WTC11 (cell line): ENCODE measurements around the gene GNAS-AS1. TPM values are rescaled to one million over a fixed set of nuclear protein-coding genes. Genes with fewer than 3 reads are reported as not detected.

Source experiments
- ATAC-seq: fragments of 200-7000 bp; cut with Tn5 transposase; 2 replicates; pipeline ENCODE4 v1.10.0; 2021; ENCODE audit warnings: mild to moderate bottlenecking, moderate library complexity
- CTCF ChIA-PET: fragments of 300-600 bp; sonication (Branson Sonifier 250); formaldehyde crosslinking; loops from one replicate; lab custom pipeline; 2021; ENCODE audit warnings: antibody characterized with exemption; lab: Charles Lee
- POLR2A ChIA-PET: fragments of 350-600 bp; sonication (Branson Sonifier 250); formaldehyde crosslinking; loops from one replicate; lab custom pipeline; 2021; ENCODE audit warnings: antibody characterized with exemption; lab: Charles Lee
- DNase-seq: peaks from one replicate; pipeline ENCODE4 v3.0.0; 2021; ENCODE audit warnings: low spot score
- H3K27ac Mint-ChIP-seq: 2 replicates; pipeline ENCODE4 v1.8.0; 2021; ENCODE audit warnings: mixed read lengths
- H3K27me3 Mint-ChIP-seq: 2 replicates; pipeline ENCODE4 v1.8.0; 2021; ENCODE audit warnings: low read depth, mild to moderate bottlenecking, moderate library complexity, mixed read lengths
- H3K36me3 Mint-ChIP-seq: 2 replicates; pipeline ENCODE4 v1.8.0; 2021; ENCODE audit warnings: mixed read lengths
- H3K4me1 Mint-ChIP-seq: 2 replicates; pipeline ENCODE4 v1.8.0; 2022; ENCODE audit warnings: mixed read lengths
- H3K4me3 Mint-ChIP-seq: 2 replicates; pipeline ENCODE4 v1.8.0; 2021; ENCODE audit warnings: mild to moderate bottlenecking, moderate library complexity, mixed read lengths
- H3K9me3 Mint-ChIP-seq: 2 replicates; pipeline ENCODE4 v1.8.0; 2021; ENCODE audit warnings: mixed read lengths
- CREB1 ChIP-seq: sonication (generic); formaldehyde crosslinking; IDR thresholded peaks from 2 replicates; pipeline ENCODE4 v1.8.0; 2023; ENCODE audit warnings: mild to moderate bottlenecking, missing genetic modification reagents
- CREM ChIP-seq: sonication (generic); formaldehyde crosslinking; IDR thresholded peaks from 2 replicates; pipeline ENCODE4 v1.8.1; 2022; ENCODE audit warnings: mild to moderate bottlenecking, missing genetic modification reagents, moderate library complexity
- IRF2 ChIP-seq: sonication (generic); formaldehyde crosslinking; IDR thresholded peaks from 2 replicates; pipeline ENCODE4 v1.8.0; 2022; ENCODE audit warnings: low read depth, missing genetic modification reagents, borderline replicate concordance
- KAT7 ChIP-seq: sonication (generic); formaldehyde crosslinking; IDR thresholded peaks from 2 replicates; pipeline ENCODE4 v1.8.1; 2023; ENCODE audit warnings: missing genetic modification reagents, mild to moderate bottlenecking, borderline replicate concordance
- RELA ChIP-seq: sonication (generic); formaldehyde crosslinking; IDR thresholded peaks from 2 replicates; pipeline ENCODE4 v1.8.1; 2022; ENCODE audit warnings: missing genetic modification reagents, mild to moderate bottlenecking, borderline replicate concordance
- SMAD3 ChIP-seq: sonication (generic); formaldehyde crosslinking; IDR thresholded peaks from 2 replicates; pipeline ENCODE4 v1.8.0; 2022; ENCODE audit warnings: missing genetic modification reagents, mild to moderate bottlenecking, borderline replicate concordance
- SMAD4 ChIP-seq: sonication (generic); formaldehyde crosslinking; IDR thresholded peaks from 2 replicates; pipeline ENCODE4 v1.8.0; 2022; ENCODE audit warnings: mild to moderate bottlenecking, missing genetic modification reagents
- SP1 ChIP-seq: sonication (generic); formaldehyde crosslinking; conservative IDR thresholded peaks from 2 replicates; pipeline ENCODE4 v1.8.1; 2022; ENCODE audit warnings: missing genetic modification reagents
- total RNA-seq: library from RNA; stranded (reverse); gene quantifications from 3 replicates; pipeline ENCODE4 v1.2.3, GENCODE V29; 2021
- TF ChIP-seq, protein P1 (sequence below): fragments of 250-450 bp; sonication (Bioruptor Pico); IDR thresholded peaks from 2 replicates; pipeline ENCODE4 v1.9.0; 2021; ENCODE audit warnings: moderate library complexity, mild to moderate bottlenecking, inconsistent platforms, borderline replicate concordance
- TF ChIP-seq, protein P2 (sequence below): sonication (generic); formaldehyde crosslinking; IDR thresholded peaks from 2 replicates; pipeline ENCODE4 v1.8.0; 2023; ENCODE audit warnings: missing genetic modification reagents
- TF ChIP-seq, protein P3 (sequence below): sonication (generic); formaldehyde crosslinking; IDR thresholded peaks from 2 replicates; pipeline ENCODE4 v1.8.0; 2022; ENCODE audit warnings: mild to moderate bottlenecking, missing genetic modification reagents
- TF ChIP-seq, protein P4 (sequence below): sonication (generic); formaldehyde crosslinking; IDR thresholded peaks from 2 replicates; pipeline ENCODE4 v1.8.0; 2022; ENCODE audit warnings: mild to moderate bottlenecking, missing genetic modification reagents
- TF ChIP-seq, protein P5 (sequence below): sonication (generic); formaldehyde crosslinking; IDR thresholded peaks from 2 replicates; pipeline ENCODE4 v1.8.1; 2023; ENCODE audit warnings: mild to moderate bottlenecking, missing genetic modification reagents, moderate library complexity
- TF ChIP-seq, protein P6 (sequence below): sonication (generic); formaldehyde crosslinking; IDR thresholded peaks from 2 replicates; pipeline ENCODE4 v1.8.1; 2023; ENCODE audit warnings: mild to moderate bottlenecking, missing genetic modification reagents, borderline replicate concordance
- TF ChIP-seq, protein P7 (sequence below): sonication (generic); formaldehyde crosslinking; IDR thresholded peaks from 2 replicates; pipeline ENCODE4 v1.8.1; 2023; ENCODE audit warnings: mild to moderate bottlenecking, moderate library complexity, missing genetic modification reagents
- TF ChIP-seq, protein P8 (sequence below): fragments of 250-450 bp; sonication (Bioruptor Pico); IDR thresholded peaks from 2 replicates; pipeline ENCODE4 v2.1.2; 2022; ENCODE audit warnings: mild to moderate bottlenecking, moderate library complexity
- TF ChIP-seq, protein P9 (sequence below): sonication (generic); formaldehyde crosslinking; IDR thresholded peaks from 2 replicates; pipeline ENCODE4 v1.8.0; 2022; ENCODE audit warnings: missing genetic modification reagents

Gene GNAS-AS1
- total RNA-seq, 1 experiment from 2014 or later = 12.2 TPM

DNA sequence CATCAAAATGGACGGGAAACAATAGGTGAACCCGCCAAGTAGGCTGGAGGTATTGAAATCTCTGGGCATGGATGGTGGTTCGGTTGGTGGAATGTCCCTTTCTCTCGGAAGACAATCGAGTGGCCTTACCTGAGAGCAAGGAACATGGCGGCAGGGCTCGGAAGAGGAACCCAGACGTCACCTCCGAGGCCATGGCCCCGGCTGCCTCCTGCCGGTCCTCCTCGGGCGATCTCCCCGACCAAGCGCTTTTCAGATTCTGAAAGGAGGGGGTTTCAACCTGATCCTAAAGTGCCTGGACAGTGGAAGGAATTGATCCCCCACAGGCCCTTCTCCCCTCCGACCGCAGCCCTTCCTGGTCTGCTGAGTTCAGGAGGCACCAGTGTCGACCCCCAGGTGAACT lies 47.2 kb downstream of the GNAS-AS1 start:
- Mint-ChIP-seq H3K4me3 (no peak overlapping the region), H3K4me1 (peaks cover 70% of the 10 kb centered on the region), H3K27ac (no peak overlapping the region), H3K36me3 (no peaks in the 10 kb centered on the region), H3K27me3 (peaks cover 13% of the 10 kb centered on the region), H3K9me3 (no peaks in the 10 kb centered on the region)
- no peak for DNase-seq
- POLR2A ChIA-PET = no interaction called here
- no peak for ATAC-seq
- CTCF ChIA-PET = interaction anchor here (1.4 kb wide), 1 partner anchor 11 kb away, joined by 3 read pairs; no protein-coding TSS in a partner anchor
- TF ChIP-seq, protein P1, sequence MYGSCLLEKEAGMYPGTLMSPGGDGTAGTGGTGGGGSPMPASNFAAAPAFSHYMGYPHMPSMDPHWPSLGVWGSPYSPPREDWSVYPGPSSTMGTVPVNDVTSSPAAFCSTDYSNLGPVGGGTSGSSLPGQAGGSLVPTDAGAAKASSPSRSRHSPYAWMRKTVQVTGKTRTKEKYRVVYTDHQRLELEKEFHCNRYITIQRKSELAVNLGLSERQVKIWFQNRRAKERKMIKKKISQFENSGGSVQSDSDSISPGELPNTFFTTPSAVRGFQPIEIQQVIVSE (CRISPR knock-in tag) = no peak
- TF ChIP-seq SMAD3 = no peak
- TF ChIP-seq, protein P2, sequence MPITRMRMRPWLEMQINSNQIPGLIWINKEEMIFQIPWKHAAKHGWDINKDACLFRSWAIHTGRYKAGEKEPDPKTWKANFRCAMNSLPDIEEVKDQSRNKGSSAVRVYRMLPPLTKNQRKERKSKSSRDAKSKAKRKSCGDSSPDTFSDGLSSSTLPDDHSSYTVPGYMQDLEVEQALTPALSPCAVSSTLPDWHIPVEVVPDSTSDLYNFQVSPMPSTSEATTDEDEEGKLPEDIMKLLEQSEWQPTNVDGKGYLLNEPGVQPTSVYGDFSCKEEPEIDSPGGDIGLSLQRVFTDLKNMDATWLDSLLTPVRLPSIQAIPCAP (CRISPR knock-in tag) = no peak
- TF ChIP-seq, protein P3, sequence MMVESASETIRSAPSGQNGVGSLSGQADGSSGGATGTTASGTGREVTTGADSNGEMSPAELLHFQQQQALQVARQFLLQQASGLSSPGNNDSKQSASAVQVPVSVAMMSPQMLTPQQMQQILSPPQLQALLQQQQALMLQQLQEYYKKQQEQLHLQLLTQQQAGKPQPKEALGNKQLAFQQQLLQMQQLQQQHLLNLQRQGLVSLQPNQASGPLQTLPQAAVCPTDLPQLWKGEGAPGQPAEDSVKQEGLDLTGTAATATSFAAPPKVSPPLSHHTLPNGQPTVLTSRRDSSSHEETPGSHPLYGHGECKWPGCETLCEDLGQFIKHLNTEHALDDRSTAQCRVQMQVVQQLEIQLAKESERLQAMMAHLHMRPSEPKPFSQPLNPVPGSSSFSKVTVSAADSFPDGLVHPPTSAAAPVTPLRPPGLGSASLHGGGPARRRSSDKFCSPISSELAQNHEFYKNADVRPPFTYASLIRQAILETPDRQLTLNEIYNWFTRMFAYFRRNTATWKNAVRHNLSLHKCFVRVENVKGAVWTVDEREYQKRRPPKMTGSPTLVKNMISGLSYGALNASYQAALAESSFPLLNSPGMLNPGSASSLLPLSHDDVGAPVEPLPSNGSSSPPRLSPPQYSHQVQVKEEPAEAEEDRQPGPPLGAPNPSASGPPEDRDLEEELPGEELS = no peak
- TF ChIP-seq, protein P4, sequence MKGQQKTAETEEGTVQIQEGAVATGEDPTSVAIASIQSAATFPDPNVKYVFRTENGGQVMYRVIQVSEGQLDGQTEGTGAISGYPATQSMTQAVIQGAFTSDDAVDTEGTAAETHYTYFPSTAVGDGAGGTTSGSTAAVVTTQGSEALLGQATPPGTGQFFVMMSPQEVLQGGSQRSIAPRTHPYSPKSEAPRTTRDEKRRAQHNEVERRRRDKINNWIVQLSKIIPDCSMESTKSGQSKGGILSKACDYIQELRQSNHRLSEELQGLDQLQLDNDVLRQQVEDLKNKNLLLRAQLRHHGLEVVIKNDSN (CRISPR knock-in tag) = no peak
- TF ChIP-seq, protein P5, sequence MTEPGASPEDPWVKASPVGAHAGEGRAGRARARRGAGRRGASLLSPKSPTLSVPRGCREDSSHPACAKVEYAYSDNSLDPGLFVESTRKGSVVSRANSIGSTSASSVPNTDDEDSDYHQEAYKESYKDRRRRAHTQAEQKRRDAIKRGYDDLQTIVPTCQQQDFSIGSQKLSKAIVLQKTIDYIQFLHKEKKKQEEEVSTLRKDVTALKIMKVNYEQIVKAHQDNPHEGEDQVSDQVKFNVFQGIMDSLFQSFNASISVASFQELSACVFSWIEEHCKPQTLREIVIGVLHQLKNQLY (CRISPR knock-in tag) = no peak
- TF ChIP-seq KAT7 = no peak
- TF ChIP-seq CREM (CRISPR knock-in tag) = no peak

DNA sequence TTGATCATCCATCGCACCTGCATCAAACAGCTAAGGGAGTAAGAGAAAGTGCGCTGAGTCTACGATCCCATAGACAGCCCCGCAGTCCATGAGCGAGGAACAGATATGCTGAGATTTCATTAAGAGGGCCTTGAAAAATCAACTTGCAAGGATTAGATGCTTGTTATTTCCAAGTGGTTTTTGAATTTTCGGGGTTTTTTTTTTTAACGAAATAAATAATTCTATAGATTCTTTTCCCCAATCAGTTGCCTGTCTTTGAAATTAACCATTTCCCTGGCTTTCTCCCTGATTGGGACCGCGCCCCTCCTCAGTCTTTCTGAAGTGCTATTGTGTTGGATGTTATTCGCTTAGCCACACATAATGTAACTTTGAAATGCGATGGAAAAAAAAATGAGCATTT lies 48.6 kb downstream of the GNAS-AS1 start:
- ATAC-seq = no peak
- Mint-ChIP-seq H3K9me3 (no peaks in the 10 kb centered on the region), H3K36me3 (no peaks in the 10 kb centered on the region), H3K4me1 (peaks cover 60% of the 10 kb centered on the region), H3K4me3 (no peak overlapping the region), H3K27ac (no peak overlapping the region), H3K27me3 (peaks cover 13% of the 10 kb centered on the region)
- POLR2A ChIA-PET = no interaction called here
- no peak for DNase-seq
- CTCF ChIA-PET = interaction anchor here (1.3 to 2.4 kb wide), 3 partner anchors 10 to 14 kb away, joined by 3 to 7 read pairs (median 3); no protein-coding TSS in a partner anchor
- TF ChIP-seq, protein P6, sequence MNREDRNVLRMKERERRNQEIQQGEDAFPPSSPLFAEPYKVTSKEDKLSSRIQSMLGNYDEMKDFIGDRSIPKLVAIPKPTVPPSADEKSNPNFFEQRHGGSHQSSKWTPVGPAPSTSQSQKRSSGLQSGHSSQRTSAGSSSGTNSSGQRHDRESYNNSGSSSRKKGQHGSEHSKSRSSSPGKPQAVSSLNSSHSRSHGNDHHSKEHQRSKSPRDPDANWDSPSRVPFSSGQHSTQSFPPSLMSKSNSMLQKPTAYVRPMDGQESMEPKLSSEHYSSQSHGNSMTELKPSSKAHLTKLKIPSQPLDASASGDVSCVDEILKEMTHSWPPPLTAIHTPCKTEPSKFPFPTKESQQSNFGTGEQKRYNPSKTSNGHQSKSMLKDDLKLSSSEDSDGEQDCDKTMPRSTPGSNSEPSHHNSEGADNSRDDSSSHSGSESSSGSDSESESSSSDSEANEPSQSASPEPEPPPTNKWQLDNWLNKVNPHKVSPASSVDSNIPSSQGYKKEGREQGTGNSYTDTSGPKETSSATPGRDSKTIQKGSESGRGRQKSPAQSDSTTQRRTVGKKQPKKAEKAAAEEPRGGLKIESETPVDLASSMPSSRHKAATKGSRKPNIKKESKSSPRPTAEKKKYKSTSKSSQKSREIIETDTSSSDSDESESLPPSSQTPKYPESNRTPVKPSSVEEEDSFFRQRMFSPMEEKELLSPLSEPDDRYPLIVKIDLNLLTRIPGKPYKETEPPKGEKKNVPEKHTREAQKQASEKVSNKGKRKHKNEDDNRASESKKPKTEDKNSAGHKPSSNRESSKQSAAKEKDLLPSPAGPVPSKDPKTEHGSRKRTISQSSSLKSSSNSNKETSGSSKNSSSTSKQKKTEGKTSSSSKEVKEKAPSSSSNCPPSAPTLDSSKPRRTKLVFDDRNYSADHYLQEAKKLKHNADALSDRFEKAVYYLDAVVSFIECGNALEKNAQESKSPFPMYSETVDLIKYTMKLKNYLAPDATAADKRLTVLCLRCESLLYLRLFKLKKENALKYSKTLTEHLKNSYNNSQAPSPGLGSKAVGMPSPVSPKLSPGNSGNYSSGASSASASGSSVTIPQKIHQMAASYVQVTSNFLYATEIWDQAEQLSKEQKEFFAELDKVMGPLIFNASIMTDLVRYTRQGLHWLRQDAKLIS (CRISPR knock-in tag) = no peak
- TF ChIP-seq, protein P7, sequence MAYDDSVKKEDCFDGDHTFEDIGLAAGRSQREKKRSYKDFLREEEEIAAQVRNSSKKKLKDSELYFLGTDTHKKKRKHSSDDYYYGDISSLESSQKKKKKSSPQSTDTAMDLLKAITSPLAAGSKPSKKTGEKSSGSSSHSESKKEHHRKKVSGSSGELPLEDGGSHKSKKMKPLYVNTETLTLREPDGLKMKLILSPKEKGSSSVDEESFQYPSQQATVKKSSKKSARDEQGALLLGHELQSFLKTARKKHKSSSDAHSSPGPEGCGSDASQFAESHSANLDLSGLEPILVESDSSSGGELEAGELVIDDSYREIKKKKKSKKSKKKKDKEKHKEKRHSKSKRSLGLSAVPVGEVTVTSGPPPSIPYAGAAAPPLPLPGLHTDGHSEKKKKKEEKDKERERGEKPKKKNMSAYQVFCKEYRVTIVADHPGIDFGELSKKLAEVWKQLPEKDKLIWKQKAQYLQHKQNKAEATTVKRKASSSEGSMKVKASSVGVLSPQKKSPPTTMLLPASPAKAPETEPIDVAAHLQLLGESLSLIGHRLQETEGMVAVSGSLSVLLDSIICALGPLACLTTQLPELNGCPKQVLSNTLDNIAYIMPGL (CRISPR knock-in tag) = no peak
- TF ChIP-seq, protein P8, sequence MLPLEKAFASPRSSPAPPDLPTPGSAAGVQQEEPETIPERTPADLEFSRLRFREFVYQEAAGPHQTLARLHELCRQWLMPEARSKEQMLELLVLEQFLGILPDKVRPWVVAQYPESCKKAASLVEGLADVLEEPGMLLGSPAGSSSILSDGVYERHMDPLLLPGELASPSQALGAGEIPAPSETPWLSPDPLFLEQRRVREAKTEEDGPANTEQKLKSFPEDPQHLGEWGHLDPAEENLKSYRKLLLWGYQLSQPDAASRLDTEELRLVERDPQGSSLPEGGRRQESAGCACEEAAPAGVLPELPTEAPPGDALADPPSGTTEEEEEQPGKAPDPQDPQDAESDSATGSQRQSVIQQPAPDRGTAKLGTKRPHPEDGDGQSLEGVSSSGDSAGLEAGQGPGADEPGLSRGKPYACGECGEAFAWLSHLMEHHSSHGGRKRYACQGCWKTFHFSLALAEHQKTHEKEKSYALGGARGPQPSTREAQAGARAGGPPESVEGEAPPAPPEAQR (CRISPR knock-in tag) = no peak
- TF ChIP-seq SP1 (CRISPR knock-in tag) (no peak), SMAD4 (no peak), CREB1 (CRISPR knock-in tag) (no peak), IRF2 (CRISPR knock-in tag) (no peak), RELA (CRISPR knock-in tag) (no peak)
- TF ChIP-seq, protein P5 (CRISPR knock-in tag) = no peak
- TF ChIP-seq, protein P9, sequence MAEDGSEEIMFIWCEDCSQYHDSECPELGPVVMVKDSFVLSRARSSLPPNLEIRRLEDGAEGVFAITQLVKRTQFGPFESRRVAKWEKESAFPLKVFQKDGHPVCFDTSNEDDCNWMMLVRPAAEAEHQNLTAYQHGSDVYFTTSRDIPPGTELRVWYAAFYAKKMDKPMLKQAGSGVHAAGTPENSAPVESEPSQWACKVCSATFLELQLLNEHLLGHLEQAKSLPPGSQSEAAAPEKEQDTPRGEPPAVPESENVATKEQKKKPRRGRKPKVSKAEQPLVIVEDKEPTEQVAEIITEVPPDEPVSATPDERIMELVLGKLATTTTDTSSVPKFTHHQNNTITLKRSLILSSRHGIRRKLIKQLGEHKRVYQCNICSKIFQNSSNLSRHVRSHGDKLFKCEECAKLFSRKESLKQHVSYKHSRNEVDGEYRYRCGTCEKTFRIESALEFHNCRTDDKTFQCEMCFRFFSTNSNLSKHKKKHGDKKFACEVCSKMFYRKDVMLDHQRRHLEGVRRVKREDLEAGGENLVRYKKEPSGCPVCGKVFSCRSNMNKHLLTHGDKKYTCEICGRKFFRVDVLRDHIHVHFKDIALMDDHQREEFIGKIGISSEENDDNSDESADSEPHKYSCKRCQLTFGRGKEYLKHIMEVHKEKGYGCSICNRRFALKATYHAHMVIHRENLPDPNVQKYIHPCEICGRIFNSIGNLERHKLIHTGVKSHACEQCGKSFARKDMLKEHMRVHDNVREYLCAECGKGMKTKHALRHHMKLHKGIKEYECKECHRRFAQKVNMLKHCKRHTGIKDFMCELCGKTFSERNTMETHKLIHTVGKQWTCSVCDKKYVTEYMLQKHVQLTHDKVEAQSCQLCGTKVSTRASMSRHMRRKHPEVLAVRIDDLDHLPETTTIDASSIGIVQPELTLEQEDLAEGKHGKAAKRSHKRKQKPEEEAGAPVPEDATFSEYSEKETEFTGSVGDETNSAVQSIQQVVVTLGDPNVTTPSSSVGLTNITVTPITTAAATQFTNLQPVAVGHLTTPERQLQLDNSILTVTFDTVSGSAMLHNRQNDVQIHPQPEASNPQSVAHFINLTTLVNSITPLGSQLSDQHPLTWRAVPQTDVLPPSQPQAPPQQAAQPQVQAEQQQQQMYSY = no peak
